Sigmoid colon (tissue), 7 donors: ENCODE data around the gene TBX15. TPM values are rescaled to one million over a fixed set of nuclear protein-coding genes. Genes with fewer than 3 reads are reported as not detected.

Experiments
- DNase-seq: peaks from one replicate; pipeline ENCODE4 v3.0.0-alpha.2; 2019
- H3K27ac ChIP-seq, 4 donors: fragments of 200-600 bp; sonication (generic); one replicate each; pipeline ENCODE4 v1.5.1; 2016 to 2019; ENCODE audit warnings: mild to moderate bottlenecking in 1 of 4
- H3K27me3 ChIP-seq, 3 donors: fragments of 200-600 bp; sonication (generic); one replicate each; pipeline ENCODE4 v1.5.1; 2019; ENCODE audit warnings: mild to moderate bottlenecking in 1 of 3
- H3K36me3 ChIP-seq, 4 donors: fragments of 200-600 bp; sonication (generic); one replicate each; pipeline ENCODE4 v1.5.1; 2016 to 2019
- H3K4me1 ChIP-seq, 4 donors: fragments of 200-600 bp; sonication (generic); one replicate each; pipeline ENCODE4 v1.5.1; 2017 to 2019
- H3K4me3 ChIP-seq, 4 donors: fragments of 200-600 bp; sonication (generic); one replicate each; pipeline ENCODE4 v1.5.1; 2017 to 2019; ENCODE audit warnings: mild to moderate bottlenecking in 2 of 4, moderate library complexity in 1 of 4
- H3K9me3 ChIP-seq, 4 donors: fragments of 200-600 bp in 3 of 4; sonication (generic) in 3 of 4; one replicate each; pipeline versions ENCODE4 v1.5.1 to v1.6.1; 2013 to 2019
- CTCF ChIP-seq, 4 experiments: fragments of 450-650 bp in 3 of 4; fragments of 200-600 bp in 1 of 4; IDR thresholded peaks; one replicate each; pipeline ENCODE4 v1.5.1; 2016 to 2019; ENCODE audit warnings: antibody characterized with exemption in 4 of 4, mild to moderate bottlenecking in 3 of 4, moderate library complexity in 2 of 4
- EP300 ChIP-seq, 4 donors: sonication (generic); formaldehyde crosslinking; IDR thresholded peaks; one replicate each; pipeline ENCODE4 v1.6.1; 2017; ENCODE audit warnings: antibody characterized with exemption in 4 of 4
- POLR2A ChIP-seq, 2 donors: fragments of 450-650 bp; IDR thresholded peaks; one replicate each; pipeline ENCODE4 v1.6.1; 2016; ENCODE audit warnings: antibody characterized with exemption in 2 of 2, mild to moderate bottlenecking in 2 of 2, moderate library complexity in 2 of 2
- POLR2AphosphoS5 ChIP-seq, 4 donors: sonication (generic); formaldehyde crosslinking; IDR thresholded peaks; one replicate each; pipeline ENCODE4 v1.6.1; 2017; ENCODE audit warnings: antibody characterized with exemption in 4 of 4
- WGBS, 2 donors: extraction: QIAGEN DNeasy Blood & Tissue Kit; methylation state at CpG; one replicate each; pipeline ENCODE4 v1.1.7; 2013; 5-methylcytosine and 5-hydroxymethylcytosine counted together
- intact Hi-C: fragments of 100-400 bp; cut with DNase I; formaldehyde crosslinking; loops from one replicate; pipeline ENCODE4 v1.15.1; 2023
- polyA plus RNA-seq, 3 donors: library from polyadenylated mRNA; stranded (reverse); fragments of 200-250 nt; gene quantifications; one replicate each; pipeline ENCODE4 v1.2.3, GENCODE V29; 2013
- total RNA-seq, 4 donors: library from RNA; depleted of rRNA; stranded (reverse); fragments of >200 nt; gene quantifications; one replicate each; pipeline ENCODE4 v1.1.0, GENCODE V29; 2016
- donor health status: healthy with polysubstance abuse.
- donor health status: Bipolar disorder and iron deficiency.
- donor health status: healthy.

TBX15 gene
- total and polyA plus RNA-seq, 7 donors: under 0.01 to 0.28 (median 0.03) TPM; not detected in 2

- no peak overlapping the region for H3K27ac ChIP-seq
- intact Hi-C loops: no loop called here
- H3K4me1 ChIP-seq: no peaks in the 10 kb centered on the region
- no peaks in the 10 kb centered on the region for H3K36me3 ChIP-seq
- H3K4me3 ChIP-seq: no peak overlapping the region
- TF ChIP-seq CTCF (IDR thresholded peaks at IDR 0.05) (no peak), POLR2A (IDR thresholded peaks at IDR 0.05) (no peak), EP300 (IDR thresholded peaks at IDR 0.05) (no peak), POLR2AphosphoS5 (IDR thresholded peaks at IDR 0.05) (no peak)
- DNase-seq: no peak
- 65 to 75% methylated on average over 2 of the region's 2 CpGs for WGBS, 2 donors
- no peaks in the 10 kb centered on the region for H3K27me3 ChIP-seq
- no peaks in the 10 kb centered on the region for H3K9me3 ChIP-seq
Measured at GRCh38 chr1:118911571-118911970, 76.6 kb downstream of the TBX15 start.

DNA sequence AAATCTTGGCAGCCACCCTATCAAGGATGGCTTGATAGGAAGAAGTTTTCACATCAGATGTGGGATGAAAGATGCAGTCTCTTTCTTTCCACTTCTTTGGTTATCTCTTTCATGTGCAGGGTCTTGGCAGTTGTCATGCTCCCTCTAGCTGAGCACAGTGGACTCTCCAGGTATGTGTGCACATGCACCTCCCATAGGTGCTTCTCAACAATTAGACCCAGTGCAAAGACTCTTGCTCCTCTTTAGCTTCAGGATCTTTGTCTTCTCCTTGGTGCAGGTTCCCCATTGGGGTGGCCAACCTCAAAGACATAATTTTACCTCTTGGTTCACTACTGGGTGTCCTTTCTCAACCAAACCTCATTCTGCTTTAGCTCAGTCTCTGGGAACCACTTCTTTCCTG lies 80.7 kb downstream of the TBX15 start:
- intact Hi-C loops: no loop called here
- Histone ChIP-seq H3K36me3 (no peaks in the 10 kb centered on the region), H3K4me1 (no peaks in the 10 kb centered on the region), H3K27ac (no peak overlapping the region), H3K9me3 (no peaks in the 10 kb centered on the region), H3K27me3 (no peaks in the 10 kb centered on the region), H3K4me3 (no peak overlapping the region)
- TF ChIP-seq POLR2A (IDR thresholded peaks at IDR 0.05) (no peak), EP300 (IDR thresholded peaks at IDR 0.05) (no peak), POLR2AphosphoS5 (IDR thresholded peaks at IDR 0.05) (no peak), CTCF (IDR thresholded peaks at IDR 0.05) (no peak)
- DNase-seq: no peak

DNA sequence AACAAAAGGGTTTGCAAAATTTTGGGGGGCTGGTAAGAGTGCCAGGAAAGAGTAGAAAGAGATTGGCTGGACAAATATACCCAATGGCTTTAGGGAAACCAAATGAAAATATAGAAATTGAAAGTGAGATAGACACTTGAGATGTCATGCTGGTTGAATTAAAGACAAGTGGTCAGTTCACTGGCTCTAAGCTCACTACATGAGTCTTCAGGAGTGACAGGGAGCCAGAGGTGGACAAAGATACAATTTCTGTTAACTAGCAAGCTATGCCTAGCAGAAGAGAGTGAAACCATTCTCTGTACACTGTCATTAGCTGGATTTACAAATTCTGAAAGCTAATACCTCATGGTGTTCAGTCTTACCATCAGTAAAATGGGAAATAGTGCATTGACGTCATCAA lies 82.5 kb downstream of the TBX15 start:
- H3K36me3 ChIP-seq: no peaks in the 10 kb centered on the region
- TF ChIP-seq EP300 (IDR thresholded peaks at IDR 0.05): no peak
- no peak for TF ChIP-seq POLR2A (IDR thresholded peaks at IDR 0.05)
- TF ChIP-seq POLR2AphosphoS5 (IDR thresholded peaks at IDR 0.05): no peak
- TF ChIP-seq CTCF (IDR thresholded peaks at IDR 0.05): no peak
- no peak overlapping the region for H3K27ac ChIP-seq
- no peak for DNase-seq
- 84% methylated on average over 1 of the region's 1 CpG for WGBS, 2 donors
- no peaks in the 10 kb centered on the region for H3K4me1 ChIP-seq
- H3K9me3 ChIP-seq: no peaks in the 10 kb centered on the region
- no peak overlapping the region for H3K4me3 ChIP-seq
- intact Hi-C loops: no loop called here
- no peaks in the 10 kb centered on the region for H3K27me3 ChIP-seq

DNA sequence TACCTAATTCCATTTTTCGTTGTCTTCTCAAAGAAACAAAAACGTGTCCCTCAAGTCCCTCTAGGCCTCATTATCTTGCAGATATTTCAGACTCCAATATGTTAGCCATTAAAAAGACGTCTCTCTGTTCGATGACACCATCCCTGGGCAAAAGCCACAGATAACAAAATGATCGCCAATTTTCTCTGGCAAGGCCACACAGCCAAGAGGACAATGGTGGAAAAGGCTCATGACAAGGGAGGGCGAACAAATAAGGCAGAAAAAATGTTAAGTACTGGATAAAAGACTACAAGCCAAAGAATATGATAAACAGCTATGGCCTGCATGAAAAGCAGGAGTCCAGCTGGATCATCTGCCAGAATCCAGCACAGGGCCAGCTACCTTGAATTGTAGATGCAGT lies 82.9 kb downstream of the TBX15 start:
- H3K9me3 ChIP-seq: no peaks in the 10 kb centered on the region
- H3K27ac ChIP-seq: no peak overlapping the region
- no peak for TF ChIP-seq EP300 (IDR thresholded peaks at IDR 0.05)
- TF ChIP-seq POLR2AphosphoS5 (IDR thresholded peaks at IDR 0.05): no peak
- TF ChIP-seq CTCF (IDR thresholded peaks at IDR 0.05): no peak
- TF ChIP-seq POLR2A (IDR thresholded peaks at IDR 0.05): no peak
- WGBS, 2 donors: 75 to 80% methylated on average over 6 of the region's 6 CpGs
- H3K27me3 ChIP-seq: no peaks in the 10 kb centered on the region
- intact Hi-C loops: no loop called here
- H3K4me1 ChIP-seq: no peaks in the 10 kb centered on the region
- H3K4me3 ChIP-seq: no peak overlapping the region
- DNase-seq: no peak
- H3K36me3 ChIP-seq: no peaks in the 10 kb centered on the region

DNA sequence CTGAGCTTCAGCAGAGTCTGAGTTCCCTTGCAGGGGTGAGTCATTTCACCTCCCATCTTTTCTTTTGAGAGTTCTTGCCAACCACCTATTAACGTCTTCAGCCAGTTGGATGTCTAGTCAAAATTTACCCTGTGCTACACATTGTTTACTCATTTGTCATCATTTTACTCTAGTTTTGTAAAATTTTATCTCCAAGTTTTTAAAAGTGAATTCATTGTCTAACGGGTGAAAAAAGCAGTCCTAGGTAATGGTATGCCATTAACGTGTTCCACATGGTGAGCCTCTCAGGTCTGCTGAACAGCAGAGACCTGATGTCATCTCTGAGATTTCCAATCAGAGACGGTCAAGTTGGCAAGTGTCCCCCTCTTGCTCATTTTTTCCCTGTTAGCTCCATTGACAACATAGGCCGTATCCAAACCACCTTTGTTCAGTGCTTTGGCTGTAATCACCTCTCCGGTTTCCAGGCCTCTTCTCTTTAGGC lies 85.4 kb downstream of the TBX15 start:
- Histone ChIP-seq H3K27me3 (no peaks in the 10 kb centered on the region), H3K9me3 (no peaks in the 10 kb centered on the region), H3K36me3 (no peaks in the 10 kb centered on the region), H3K4me1 (no peaks in the 10 kb centered on the region), H3K27ac (no peak overlapping the region), H3K4me3 (no peak overlapping the region)
- WGBS, 2 donors: 89 to 91% methylated on average over 6 of the region's 6 CpGs
- intact Hi-C loops: no loop called here
- TF ChIP-seq CTCF (IDR thresholded peaks at IDR 0.05) (no peak), POLR2AphosphoS5 (IDR thresholded peaks at IDR 0.05) (no peak), POLR2A (IDR thresholded peaks at IDR 0.05) (no peak), EP300 (IDR thresholded peaks at IDR 0.05) (no peak)
- DNase-seq: no peak
